ENCODE results near the gene OR7D2.

DNA sequence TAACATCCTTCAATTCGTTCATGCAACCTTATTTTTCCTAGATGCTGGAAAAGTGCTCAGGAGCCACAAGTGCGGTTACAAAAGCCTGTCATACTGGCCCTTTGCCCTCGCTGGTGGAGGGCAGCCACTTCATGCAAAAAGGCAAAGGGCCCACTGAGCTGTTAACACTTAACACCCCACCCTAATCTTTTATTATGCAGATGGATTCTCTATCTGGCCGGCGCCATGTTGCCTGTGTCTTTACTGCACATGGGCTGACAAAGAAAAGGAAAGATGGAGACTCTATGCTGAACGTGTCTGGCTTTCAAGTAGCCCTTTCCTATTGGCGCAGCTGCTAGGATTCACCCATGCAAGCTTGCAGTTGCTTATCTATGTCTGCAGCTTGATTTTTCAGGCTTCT lies 10.8 kb downstream of the OR7D2 start:
- TF ChIP-seq, protein P1, sequence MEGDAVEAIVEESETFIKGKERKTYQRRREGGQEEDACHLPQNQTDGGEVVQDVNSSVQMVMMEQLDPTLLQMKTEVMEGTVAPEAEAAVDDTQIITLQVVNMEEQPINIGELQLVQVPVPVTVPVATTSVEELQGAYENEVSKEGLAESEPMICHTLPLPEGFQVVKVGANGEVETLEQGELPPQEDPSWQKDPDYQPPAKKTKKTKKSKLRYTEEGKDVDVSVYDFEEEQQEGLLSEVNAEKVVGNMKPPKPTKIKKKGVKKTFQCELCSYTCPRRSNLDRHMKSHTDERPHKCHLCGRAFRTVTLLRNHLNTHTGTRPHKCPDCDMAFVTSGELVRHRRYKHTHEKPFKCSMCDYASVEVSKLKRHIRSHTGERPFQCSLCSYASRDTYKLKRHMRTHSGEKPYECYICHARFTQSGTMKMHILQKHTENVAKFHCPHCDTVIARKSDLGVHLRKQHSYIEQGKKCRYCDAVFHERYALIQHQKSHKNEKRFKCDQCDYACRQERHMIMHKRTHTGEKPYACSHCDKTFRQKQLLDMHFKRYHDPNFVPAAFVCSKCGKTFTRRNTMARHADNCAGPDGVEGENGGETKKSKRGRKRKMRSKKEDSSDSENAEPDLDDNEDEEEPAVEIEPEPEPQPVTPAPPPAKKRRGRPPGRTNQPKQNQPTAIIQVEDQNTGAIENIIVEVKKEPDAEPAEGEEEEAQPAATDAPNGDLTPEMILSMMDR (IDR thresholded peaks at IDR 0.05; ENCODE audit: insufficient read depth, low read length, poor library complexity, severe bottlenecking) = no peak
- no peak for TF ChIP-seq EZH2phosphoT487 (conservative IDR thresholded peaks at IDR 0.05; ENCODE audit: low read length)

Data from SU-DHL-6 (cell line).